Neuronal stem cell (in vitro differentiated cells): ENCODE results near the gene E2F2.
A peak's percentile ranks its signal among the peaks of the same experiment; 100 is the strongest.
"Not testable (repeated sequence)": the region's sequence is repeated elsewhere in the genome, so short reads cannot be mapped to it uniquely, and the experiment has no call there.

Source experiments
- DNase-seq: peaks from one replicate; pipeline ENCODE4 v3.0.0-alpha.2; 2013; ENCODE audit warnings: low spot score
- H2AFZ ChIP-seq: one replicate; pipeline ENCODE4 v1.6.1; 2013; ENCODE audit warnings: mild to moderate bottlenecking, low read length, inconsistent platforms
- H2AK5ac ChIP-seq: 2 replicates; pipeline ENCODE4 v1.6.1; 2013; ENCODE audit warnings: low read depth, mild to moderate bottlenecking, inconsistent platforms, low read length, moderate library complexity, mixed read lengths
- H2BK120ac ChIP-seq: 2 replicates; pipeline ENCODE4 v1.6.1; 2013; ENCODE audit warnings: low read depth, mild to moderate bottlenecking, inconsistent platforms, low read length, moderate library complexity, mixed read lengths
- H2BK12ac ChIP-seq: one replicate; pipeline ENCODE4 v1.6.1; 2013; ENCODE audit warnings: low read length, inconsistent platforms
- H2BK15ac ChIP-seq: 2 replicates; pipeline ENCODE4 v1.6.1; 2013; ENCODE audit warnings: mild to moderate bottlenecking, low read length, inconsistent platforms, mixed read lengths
- H2BK5ac ChIP-seq: one replicate; pipeline ENCODE4 v1.6.1; 2013; ENCODE audit warnings: inconsistent platforms, mild to moderate bottlenecking, low read length, moderate library complexity
- H3K14ac ChIP-seq: one replicate; pipeline ENCODE4 v1.6.1; 2013; ENCODE audit warnings: low read length, inconsistent platforms
- H3K18ac ChIP-seq: 2 replicates; pipeline ENCODE4 v1.6.1; 2013; ENCODE audit warnings: low read length, inconsistent platforms
- H3K23ac ChIP-seq: 2 replicates; pipeline ENCODE4 v1.6.1; 2013; ENCODE audit warnings: low read depth, mild to moderate bottlenecking, mixed read lengths, low read length, inconsistent platforms; ENCODE audit not compliant: poor library complexity
- H3K27ac ChIP-seq: replicated peaks from 3 replicates; pipeline ENCODE4 v1.5.1; 2013; ENCODE audit warnings: low read length, inconsistent platforms
- H3K27me3 ChIP-seq, 3 experiments: 2 replicates each; pipeline ENCODE4 v1.6.1; 2013; ENCODE audit warnings: low read length in 3 of 3, mild to moderate bottlenecking in 2 of 3, inconsistent platforms in 1 of 3, low read depth in 1 of 3, mixed read lengths in 1 of 3, moderate library complexity in 1 of 3; ENCODE audit not compliant: control insufficient read depth in 3 of 3, insufficient read depth in 3 of 3
- H3K36me3 ChIP-seq, 2 donors: replicated peaks in 1 of 2; 2 replicates each; pipeline ENCODE4 v1.6.1; 2013; ENCODE audit warnings: low read length in 2 of 2; ENCODE audit not compliant: control insufficient read depth in 2 of 2, insufficient read depth in 2 of 2
- H3K4ac ChIP-seq: 2 replicates; pipeline ENCODE4 v1.6.1; 2013; ENCODE audit warnings: inconsistent platforms, mild to moderate bottlenecking, low read length, moderate library complexity
- H3K4me1 ChIP-seq, 2 donors: 1 replicate in 1 of 2; 2 replicates in 1 of 2; pipeline ENCODE4 v1.6.1; 2013; ENCODE audit warnings: low read length in 2 of 2, low read depth in 1 of 2; ENCODE audit not compliant: control insufficient read depth in 2 of 2, insufficient read depth in 1 of 2
- H3K4me2 ChIP-seq: one replicate; pipeline ENCODE4 v1.6.1; 2013; ENCODE audit warnings: mild to moderate bottlenecking, low read length, inconsistent platforms; ENCODE audit not compliant: insufficient read depth, poor library complexity, severe bottlenecking
- H3K4me3 ChIP-seq, 2 donors: 2 replicates each; pipeline ENCODE4 v1.5.1; 2013; ENCODE audit warnings: low read length in 2 of 2, mild to moderate bottlenecking in 2 of 2, inconsistent platforms in 1 of 2, moderate library complexity in 1 of 2
- H3K79me1 ChIP-seq: one replicate; pipeline ENCODE4 v1.6.1; 2013; ENCODE audit warnings: low read depth, mild to moderate bottlenecking, inconsistent platforms, low read length, moderate library complexity
- H3K9ac ChIP-seq: one replicate; pipeline ENCODE4 v1.6.1; 2013; ENCODE audit warnings: mild to moderate bottlenecking, low read depth, low read length, inconsistent platforms; ENCODE audit not compliant: poor library complexity
- H3K9me3 ChIP-seq, 2 donors: replicated peaks in 1 of 2; 2 replicates each; pipeline versions ENCODE3 to v1.6.1; 2013; ENCODE audit warnings: low read length in 2 of 2, mild to moderate bottlenecking in 2 of 2, inconsistent platforms in 1 of 2, low read depth in 1 of 2, mixed read lengths in 1 of 2, moderate library complexity in 1 of 2; ENCODE audit not compliant: control insufficient read depth in 2 of 2, insufficient read depth in 1 of 2
- H4K8ac ChIP-seq: one replicate; pipeline ENCODE4 v1.6.1; 2013; ENCODE audit warnings: low read depth, mild to moderate bottlenecking, inconsistent platforms, low read length, moderate library complexity
- H4K91ac ChIP-seq: one replicate; pipeline ENCODE4 v1.6.1; 2013; ENCODE audit warnings: low read length, low read depth, mild to moderate bottlenecking, inconsistent platforms; ENCODE audit not compliant: poor library complexity
- WGBS, 2 donors: extraction: QIAGEN DNeasy Blood & Tissue Kit; methylation state at CpG; one replicate each; pipeline ENCODE4 v1.1.7; 2013; ENCODE audit warnings: missing lambda C conversion rate in 2 of 2, mixed read lengths in 1 of 2; ENCODE audit not compliant: insufficient read length in 2 of 2, insufficient replicate concordance in 1 of 2; ENCODE audit errors: extremely low coverage in 2 of 2; 5-methylcytosine and 5-hydroxymethylcytosine counted together

Gene E2F2

DNA sequence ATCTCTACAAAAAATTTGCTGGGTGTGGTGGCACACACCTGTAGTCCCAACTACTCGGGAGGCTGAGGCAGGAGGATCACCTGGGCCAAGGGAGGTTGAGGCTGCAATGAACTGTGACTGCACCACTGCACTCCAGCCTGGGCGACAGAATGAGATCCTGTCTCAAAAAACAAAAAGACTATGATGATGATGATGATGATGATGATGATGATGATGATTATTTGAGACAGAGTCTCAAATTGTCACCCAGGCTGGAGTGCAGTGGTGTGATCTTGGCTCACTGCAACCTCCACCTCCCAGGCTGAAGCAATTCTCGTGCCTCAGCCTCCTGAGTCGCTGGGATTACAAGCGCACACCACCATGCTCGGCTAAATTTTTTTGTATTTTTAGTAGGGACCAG is 38.3 kb downstream of the E2F2 start:
- not testable (repeated sequence) for H3K14ac ChIP-seq, H2BK12ac ChIP-seq
- no CpG with 5 or more reads among the region's 6 CpGs for WGBS, 2 donors

GRCh38 chr1:23492132-23492720 is 38.8 kb downstream of the E2F2 start:
- no peak overlapping the region for H3K18ac ChIP-seq
- no peaks in the 10 kb centered on the region for H3K79me1 ChIP-seq
- H3K4me2 ChIP-seq = no peak overlapping the region
- WGBS, 2 donors = no CpG with 5 or more reads among the region's 3 CpGs
- H3K4me1 ChIP-seq = peaks cover 0 to 4% of the 10 kb centered on the region in 2 donors
- H2BK120ac ChIP-seq = no peak overlapping the region
- no peak overlapping the region for H2AK5ac ChIP-seq
- no peak overlapping the region for H2BK5ac ChIP-seq
- H3K9ac ChIP-seq = no peak overlapping the region
- no peaks in the 10 kb centered on the region for H3K9me3 ChIP-seq
- H3K23ac ChIP-seq = no peak overlapping the region
- H4K8ac ChIP-seq = no peak overlapping the region
- H3K27me3 ChIP-seq = no peaks in the 10 kb centered on the region
- H3K4me3 ChIP-seq = no peak overlapping the region
- no peak overlapping the region for H3K4ac ChIP-seq
- H2BK15ac ChIP-seq = no peak overlapping the region
- H2AFZ ChIP-seq = no peak overlapping the region
- no peak overlapping the region for H4K91ac ChIP-seq
- DNase-seq = no peak
- H3K27ac ChIP-seq = no peak overlapping the region
- no peaks in the 10 kb centered on the region for H3K36me3 ChIP-seq
- H2BK12ac ChIP-seq = no peak overlapping the region
- H3K14ac ChIP-seq = no peak overlapping the region

More for the DNA sequence above, 38.3 kb downstream of the E2F2 start:
- not testable (repeated sequence) for H4K8ac ChIP-seq, H4K91ac ChIP-seq, H3K4me3 ChIP-seq, H2BK15ac ChIP-seq, H3K27me3 ChIP-seq, H2BK120ac ChIP-seq, H3K79me1 ChIP-seq, H3K27ac ChIP-seq, H2AK5ac ChIP-seq, H3K18ac ChIP-seq, H3K4ac ChIP-seq, H3K4me1 ChIP-seq, H2BK5ac ChIP-seq, H3K23ac ChIP-seq, H3K36me3 ChIP-seq, H2AFZ ChIP-seq, DNase-seq, H3K4me2 ChIP-seq, H3K9ac ChIP-seq, H3K9me3 ChIP-seq

DNA sequence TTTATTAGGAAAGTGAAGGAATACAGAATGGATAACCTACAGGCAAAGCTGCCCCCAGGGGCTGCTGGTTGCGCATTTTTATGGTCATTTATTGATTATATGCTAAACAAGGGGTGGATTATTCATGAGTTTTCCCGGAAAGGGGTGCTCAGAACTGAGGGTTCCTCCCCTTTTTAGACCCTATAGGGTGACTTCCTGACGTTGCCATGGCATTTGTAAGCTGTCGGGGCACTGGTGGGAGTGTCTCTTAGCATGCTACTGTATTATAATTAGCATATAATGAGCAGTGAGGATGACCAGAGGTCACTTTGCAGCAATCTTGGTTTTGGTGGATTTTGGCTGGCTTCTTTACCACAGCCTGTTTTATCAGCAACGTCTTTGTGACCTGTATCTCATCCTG is 41.2 kb downstream of the E2F2 start:
- Histone ChIP-seq H3K4me1 (peaks cover 1 to 4% of the 10 kb centered on the region in 2 donors), H3K4me2 (no peak overlapping the region), H4K91ac (no peak overlapping the region), H3K9me3 (no peaks in the 10 kb centered on the region), H3K4me3 (no peak overlapping the region), H2BK5ac (no peak overlapping the region), H3K4ac (no peak overlapping the region), H3K14ac (no peak overlapping the region), H3K36me3 (no peaks in the 10 kb centered on the region), H2AFZ (peak overlapping the region; percentile 44), H2BK120ac (no peak overlapping the region), H3K9ac (no peak overlapping the region), H4K8ac (no peak overlapping the region), H3K79me1 (no peaks in the 10 kb centered on the region), H3K27me3 (peaks cover 0 to 1% (median 0%) of the 10 kb centered on the region in 3 experiments), H2BK12ac (no peak overlapping the region), H2AK5ac (no peak overlapping the region), H3K27ac (no peak overlapping the region), H3K23ac (no peak overlapping the region), H2BK15ac (no peak overlapping the region), H3K18ac (no peak overlapping the region)
- no peak for DNase-seq
- WGBS, 2 donors = no CpG with 5 or more reads among the region's 5 CpGs

DNA sequence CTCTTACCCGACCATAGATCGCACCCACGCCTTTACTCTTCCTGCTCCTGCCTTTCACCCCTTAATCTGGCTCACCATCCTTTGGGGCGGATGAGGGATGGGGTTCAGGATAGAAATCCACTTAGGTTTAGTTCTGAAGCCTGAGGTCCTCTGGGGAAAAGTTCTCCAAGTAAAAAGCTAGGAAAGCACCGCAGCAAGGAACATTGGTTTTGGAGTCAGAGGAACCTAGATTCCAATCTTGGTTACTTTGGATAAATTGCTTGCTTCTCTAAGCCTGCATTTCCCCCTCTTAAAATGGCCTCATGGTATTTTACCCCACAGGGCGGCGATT is 46.1 kb downstream of the E2F2 start:
- no peaks in the 10 kb centered on the region for H3K9me3 ChIP-seq
- H4K91ac ChIP-seq = no peak overlapping the region
- H3K27me3 ChIP-seq = peaks cover 0 to 11% (median 0%) of the 10 kb centered on the region in 3 experiments
- H3K14ac ChIP-seq = no peak overlapping the region
- no peak overlapping the region for H3K9ac ChIP-seq
- no peak overlapping the region for H3K23ac ChIP-seq
- no peak overlapping the region for H2BK120ac ChIP-seq
- no peak for DNase-seq
- H3K4me1 ChIP-seq = peaks cover 8 to 21% of the 10 kb centered on the region in 2 donors
- no CpG with 5 or more reads among the region's 7 CpGs for WGBS, 2 donors
- no peaks in the 10 kb centered on the region for H3K79me1 ChIP-seq
- no peak overlapping the region for H4K8ac ChIP-seq
- H2BK15ac ChIP-seq = no peak overlapping the region
- no peak overlapping the region for H2BK5ac ChIP-seq
- H3K4me2 ChIP-seq = peak overlapping the region; percentile 59
- peaks cover 0 to 15% of the 10 kb centered on the region in 2 donors for H3K36me3 ChIP-seq
- H3K4me3 ChIP-seq = peak overlapping the region; percentile 53 to 97
- peak overlapping the region; percentile 96 for H2AFZ ChIP-seq
- H3K18ac ChIP-seq = peak overlapping the region; percentile 38
- no peak overlapping the region for H3K27ac ChIP-seq
- H2BK12ac ChIP-seq = no peak overlapping the region
- no peak overlapping the region for H2AK5ac ChIP-seq
- H3K4ac ChIP-seq = no peak overlapping the region
